LNCAP (cell line): Measurements from ENCODE around the gene KRTAP17-1.

Experiments
- CTCF ChIP-seq: fragments of 450-650 bp; IDR thresholded peaks from 2 replicates; pipeline ENCODE4 v1.5.1; 2017; ENCODE audit warnings: mild to moderate bottlenecking

Gene KRTAP17-1

GRCh38 chr17:41335747-41336146 lies 20.2 kb upstream of the KRTAP17-1 start:
- no peak for TF ChIP-seq CTCF

GRCh38 chr17:41334385-41335305 lies 19.1 kb upstream of the KRTAP17-1 start:
- no peak for TF ChIP-seq CTCF

GRCh38 chr17:41333836-41334235 lies 18.3 kb upstream of the KRTAP17-1 start:
- no peak for TF ChIP-seq CTCF

- no peak for TF ChIP-seq CTCF
These were observed 17.6 kb upstream of the KRTAP17-1 start for GRCh38 chr17:41333098-41333497.

GRCh38 chr17:41332239-41332638 lies 16.7 kb upstream of the KRTAP17-1 start:
- TF ChIP-seq CTCF = no peak

- no peak for TF ChIP-seq CTCF
These were observed 16.1 kb upstream of the KRTAP17-1 start for GRCh38 chr17:41331606-41332005.

- TF ChIP-seq CTCF = peak; percentile 82
These were observed 13.9 kb upstream of the KRTAP17-1 start for GRCh38 chr17:41329279-41329948.
